ENCODE results near the gene PHKG2.
A peak's percentile ranks its signal among the peaks of the same experiment; 100 is the strongest.

The PHKG2 gene

GRCh38 chr16:30774367-30775130 is 26.3 kb downstream of the PHKG2 start:
- no peaks in the 10 kb centered on the region for H3K79me2 ChIP-seq

GRCh38 chr16:30775131-30775391 is 26.8 kb downstream of the PHKG2 start:
- Histone ChIP-seq H3K4me3 (ENCODE audit: low read depth, low read length) (peak overlapping the region; percentile 69), H3K9me3 (ENCODE audit: control insufficient read depth, low read length) (no peaks in the 10 kb centered on the region), H3K79me2 (no peaks in the 10 kb centered on the region), H3K27ac (peak overlapping the region; percentile 83), H3K36me3 (ENCODE audit: control insufficient read depth, insufficient read depth, low read length) (no peaks in the 10 kb centered on the region), H3K9ac (no peak overlapping the region), H3K27me3 (ENCODE audit: control insufficient read depth, insufficient read depth, low read length) (no peaks in the 10 kb centered on the region), H3K4me1 (peaks cover 31% of the 10 kb centered on the region), H2AFZ (peak overlapping the region; percentile 82), H3K4me2 (ENCODE audit: low read length) (peak overlapping the region; percentile 88)
- no peak for TF ChIP-seq CTCF (IDR thresholded peaks at IDR 0.05)

More at GRCh38 chr16:30774367-30775130, 26.3 kb downstream of the PHKG2 start:
- no peak for TF ChIP-seq CTCF (IDR thresholded peaks at IDR 0.05)
- H3K27ac ChIP-seq: peak overlapping the region; percentile 83
- H3K4me1 ChIP-seq: peaks cover 31% of the 10 kb centered on the region
- no peaks in the 10 kb centered on the region for H3K9me3 ChIP-seq (ENCODE audit: control insufficient read depth, low read length)
- H2AFZ ChIP-seq: peak overlapping the region; percentile 82
- peak overlapping the region; percentile 88 for H3K4me2 ChIP-seq (ENCODE audit: low read length)
- H3K27me3 ChIP-seq (ENCODE audit: control insufficient read depth, insufficient read depth, low read length): no peaks in the 10 kb centered on the region
- no peak overlapping the region for H3K9ac ChIP-seq
- peak overlapping the region; percentile 69 for H3K4me3 ChIP-seq (ENCODE audit: low read depth, low read length)
- H3K36me3 ChIP-seq (ENCODE audit: control insufficient read depth, insufficient read depth, low read length): no peaks in the 10 kb centered on the region

GRCh38 chr16:30775392-30776188 is 27.4 kb downstream of the PHKG2 start:
- H3K27me3 ChIP-seq (ENCODE audit: control insufficient read depth, insufficient read depth, low read length): no peaks in the 10 kb centered on the region
- no peaks in the 10 kb centered on the region for H3K79me2 ChIP-seq
- no peaks in the 10 kb centered on the region for H3K36me3 ChIP-seq (ENCODE audit: control insufficient read depth, insufficient read depth, low read length)
- peak overlapping the region; percentile 83 for H3K27ac ChIP-seq
- H3K9me3 ChIP-seq (ENCODE audit: control insufficient read depth, low read length): no peaks in the 10 kb centered on the region
- peak overlapping the region; percentile 69 for H3K4me3 ChIP-seq (ENCODE audit: low read depth, low read length)
- H2AFZ ChIP-seq: peak overlapping the region; percentile 82
- H3K4me1 ChIP-seq: peaks cover 31% of the 10 kb centered on the region
- H3K4me2 ChIP-seq (ENCODE audit: low read length): peak overlapping the region; percentile 88
- TF ChIP-seq CTCF (IDR thresholded peaks at IDR 0.05): no peak
- peak overlapping the region; percentile 16 for H3K9ac ChIP-seq

GRCh38 chr16:30777591-30778297 is 29.5 kb downstream of the PHKG2 start:
- H3K4me2 ChIP-seq (ENCODE audit: low read length): peak overlapping the region; percentile 45
- no peaks in the 10 kb centered on the region for H3K9me3 ChIP-seq (ENCODE audit: control insufficient read depth, low read length)
- H3K27ac ChIP-seq: peak overlapping the region; percentile 84
- H3K27me3 ChIP-seq (ENCODE audit: control insufficient read depth, insufficient read depth, low read length): no peaks in the 10 kb centered on the region
- peak overlapping the region; percentile 5 for H2AFZ ChIP-seq
- H3K36me3 ChIP-seq (ENCODE audit: control insufficient read depth, insufficient read depth, low read length): no peaks in the 10 kb centered on the region
- H3K4me3 ChIP-seq (ENCODE audit: low read depth, low read length): no peak overlapping the region
- no peak overlapping the region for H3K9ac ChIP-seq
- H3K79me2 ChIP-seq: no peaks in the 10 kb centered on the region
- peak; percentile 49 for TF ChIP-seq CTCF (IDR thresholded peaks at IDR 0.05)
- H3K4me1 ChIP-seq: peaks cover 31% of the 10 kb centered on the region
